Activated T-helper 1 cell treated with Interleukin-2 at 50 U/mL for 16 hours (primary cell): ENCODE data around the gene CHST12.
"Not testable (repeated sequence)": the region's sequence is repeated elsewhere in the genome, so short reads cannot be mapped to it uniquely, and the experiment has no call there.

ENCODE experiments used
- DNase-seq: peaks from one replicate; pipeline ENCODE4 v3.0.0-alpha.2; 2020; ENCODE audit warnings: low read depth

Gene CHST12

GRCh38 chr7:2403014-2403717 is at the start of gene CHST12:
Gene CHST12, plus strand, starts transcription at chr7:2403611. Its CDS starts 29,029 bp downstream, at chr7:2432640.
- peak; percentile 92 for DNase-seq

DNA sequence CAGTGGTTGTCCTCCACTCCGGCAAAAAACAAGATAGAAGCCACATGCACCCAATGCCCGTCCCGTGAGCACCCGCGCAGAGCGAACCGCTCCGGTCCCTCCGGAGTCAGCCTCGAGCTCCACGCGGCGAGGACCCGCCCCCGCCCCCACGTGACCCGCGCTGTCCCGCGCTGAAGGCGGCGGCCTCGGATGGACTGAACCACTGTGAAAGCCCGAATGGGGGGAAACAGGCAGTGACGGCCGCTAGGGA is 49.5 kb upstream of the CHST12 start:
- peak; percentile 84 for DNase-seq

DNA sequence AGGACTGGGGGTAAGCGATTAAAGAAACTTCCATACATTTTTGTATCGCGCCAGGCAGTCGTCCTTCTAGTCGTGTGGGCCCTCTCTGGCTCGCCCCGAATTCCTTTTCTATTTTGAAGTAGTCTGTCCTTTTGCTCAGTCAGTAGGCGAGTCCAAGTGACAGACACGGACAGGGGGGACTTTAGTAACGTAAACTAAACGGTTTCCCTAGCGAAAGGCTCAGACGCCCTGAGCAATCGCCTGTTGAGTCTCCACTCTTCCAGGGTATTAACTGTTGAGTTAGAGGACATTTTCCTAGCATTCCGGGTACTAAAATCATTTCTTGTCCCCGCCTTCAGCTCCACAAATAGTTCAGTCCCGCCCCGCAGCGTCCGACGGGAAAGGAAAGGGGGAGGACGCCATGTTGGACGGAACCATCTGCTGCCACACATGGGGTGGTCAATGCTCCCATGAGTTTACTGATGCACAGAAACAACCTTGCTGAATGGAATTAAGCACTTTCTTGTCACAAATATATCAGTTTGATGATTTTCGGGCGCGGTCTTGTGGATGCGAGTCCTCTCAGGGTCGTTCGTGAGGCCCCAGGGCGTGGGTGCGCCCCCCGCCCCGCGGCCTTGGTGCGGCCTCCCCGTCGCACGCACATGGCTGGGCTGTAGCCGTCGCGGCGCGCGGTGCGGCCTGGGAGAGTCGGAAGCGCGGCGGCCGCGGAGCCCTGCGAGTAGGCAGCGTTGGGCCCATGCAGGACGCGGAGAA is 49.0 kb upstream of the CHST12 start, which contains the start of gene EIF3B:
Gene EIF3B (plus strand): TSS at position 642 of the 753 bp plus-strand sequence. CDS start 95 bp downstream, at position 737.
- peak; percentile 80 for DNase-seq

DNA sequence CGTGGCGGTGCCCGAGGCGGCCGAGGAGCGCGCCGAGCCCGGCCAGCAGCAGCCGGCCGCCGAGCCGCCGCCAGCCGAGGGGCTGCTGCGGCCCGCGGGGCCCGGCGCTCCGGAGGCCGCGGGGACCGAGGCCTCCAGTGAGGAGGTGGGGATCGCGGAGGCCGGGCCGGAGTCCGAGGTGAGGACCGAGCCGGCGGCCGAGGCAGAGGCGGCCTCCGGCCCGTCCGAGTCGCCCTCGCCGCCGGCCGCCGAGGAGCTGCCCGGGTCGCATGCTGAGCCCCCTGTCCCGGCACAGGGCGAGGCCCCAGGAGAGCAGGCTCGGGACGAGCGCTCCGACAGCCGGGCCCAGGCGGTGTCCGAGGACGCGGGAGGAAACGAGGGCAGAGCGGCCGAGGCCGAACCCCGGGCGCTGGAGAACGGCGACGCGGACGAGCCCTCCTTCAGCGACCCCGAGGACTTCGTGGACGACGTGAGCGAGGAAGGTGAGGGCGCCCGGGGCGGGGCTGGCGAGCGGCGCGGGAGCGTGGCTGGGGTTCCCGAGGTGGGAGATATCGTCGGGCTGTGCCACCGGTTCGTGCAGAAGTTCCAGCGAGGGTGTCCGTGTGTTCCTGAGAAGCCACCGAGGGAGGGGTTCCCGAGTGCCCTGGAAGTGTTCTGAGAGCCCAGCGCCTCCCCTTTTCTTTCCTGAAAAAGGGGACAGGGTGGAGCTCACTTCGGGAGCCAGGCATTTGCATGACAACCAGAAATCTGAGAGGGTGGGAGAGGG is 48.3 kb upstream of the CHST12 start:
- DNase-seq = no peak

GRCh38 chr7:2355705-2356008 is 47.8 kb upstream of the CHST12 start:
- DNase-seq = no peak

GRCh38 chr7:2357165-2357564 is 46.2 kb upstream of the CHST12 start:
- no peak for DNase-seq

DNA sequence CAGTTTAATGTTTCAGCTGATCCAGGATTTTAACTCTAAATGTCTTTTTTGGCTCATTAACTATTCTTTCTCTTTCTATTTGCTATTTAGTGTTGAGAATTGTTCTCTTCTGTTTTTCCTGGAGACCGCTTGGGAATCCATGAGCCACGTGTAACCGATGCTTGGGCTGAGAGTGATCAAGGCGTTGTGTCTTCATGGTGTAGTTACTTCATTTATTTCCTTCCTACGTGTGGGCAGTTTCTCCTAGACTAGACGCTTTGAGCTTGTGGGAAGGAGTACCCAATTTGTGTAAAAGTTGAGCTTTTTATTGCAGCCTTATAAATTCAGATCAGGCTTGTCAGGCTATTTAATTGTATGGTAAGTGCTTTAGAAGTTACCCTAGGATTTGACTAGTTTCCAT is 45.8 kb upstream of the CHST12 start:
- no peak for DNase-seq

- DNase-seq = no peak
Measured at GRCh38 chr7:2358968-2359527, 44.4 kb upstream of the CHST12 start.

DNA sequence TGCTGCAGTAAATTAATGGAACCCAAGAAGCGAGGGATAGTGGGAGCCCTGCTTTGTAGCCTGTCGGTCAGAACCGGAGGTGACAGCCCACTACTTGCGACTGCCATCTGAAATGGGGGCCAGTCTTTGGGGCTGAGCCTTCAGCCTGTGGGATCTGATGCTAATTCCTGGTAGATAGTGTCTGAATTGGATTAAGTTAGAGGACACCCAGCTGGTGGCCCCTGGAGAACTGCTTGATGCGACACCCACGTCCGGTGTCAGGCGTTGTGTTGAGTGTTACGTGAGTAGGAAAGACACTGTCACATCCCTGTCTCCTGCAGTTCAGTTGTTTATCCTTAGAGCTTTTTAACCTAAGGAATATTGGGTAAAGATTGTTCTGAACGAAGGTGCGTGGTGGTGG is 43.8 kb upstream of the CHST12 start:
- no peak for DNase-seq

GRCh38 chr7:2360796-2361195 is 42.6 kb upstream of the CHST12 start:
- DNase-seq = no peak

DNA sequence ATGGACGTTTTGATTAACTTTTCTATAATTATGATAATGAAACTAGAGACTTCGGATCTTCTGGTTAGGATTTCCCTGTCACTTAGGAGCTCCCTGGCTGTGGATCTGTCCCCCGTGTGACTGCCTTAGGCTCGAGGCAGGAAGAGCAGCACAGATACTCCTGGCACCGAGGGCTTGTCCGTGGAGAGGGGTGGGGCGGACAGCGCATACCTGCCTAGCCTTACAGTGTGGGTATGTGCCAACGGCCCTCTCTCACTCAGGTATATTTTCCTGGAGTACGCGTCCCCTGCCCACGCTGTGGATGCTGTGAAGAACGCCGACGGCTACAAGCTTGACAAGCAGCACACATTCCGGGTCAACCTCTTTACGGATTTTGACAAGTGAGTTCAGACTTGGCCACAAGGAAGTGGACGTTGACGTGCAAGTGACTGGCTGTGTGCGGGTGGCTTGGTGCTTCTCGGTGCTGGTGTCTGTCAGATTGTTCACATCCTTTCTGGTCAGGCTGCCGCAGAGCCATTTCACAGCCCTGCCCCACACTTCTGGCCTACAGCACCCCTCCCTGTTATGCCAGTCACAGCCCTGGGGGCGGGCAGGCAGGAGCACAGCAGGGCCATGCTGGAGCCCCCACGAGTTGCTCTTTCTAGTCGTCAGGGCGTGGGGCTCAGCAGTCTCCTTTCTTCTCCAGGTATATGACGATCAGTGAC is 40.9 kb upstream of the CHST12 start:
- DNase-seq = no peak

- DNase-seq = no peak
Measured at GRCh38 chr7:2369139-2369538, 34.3 kb upstream of the CHST12 start.

DNA sequence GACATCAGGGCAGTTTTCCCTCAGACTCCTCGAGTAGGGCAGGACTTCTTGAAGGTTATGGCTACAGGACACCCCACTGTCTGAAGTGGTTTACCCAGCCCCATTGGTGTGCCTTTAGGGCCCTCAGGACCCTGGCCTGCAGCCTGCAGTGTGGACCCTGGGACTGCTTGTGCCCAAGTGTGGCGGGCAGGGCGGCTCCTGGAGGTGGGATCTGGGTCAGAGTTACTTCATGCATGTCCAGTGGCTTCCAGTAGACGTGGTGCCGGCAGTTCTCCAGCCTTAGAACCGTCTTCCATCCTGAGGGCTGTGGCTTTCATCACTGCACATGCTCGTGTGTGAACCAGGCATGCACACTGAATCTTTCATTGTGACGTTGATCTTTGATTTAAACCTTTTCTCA is 32.1 kb upstream of the CHST12 start:
- no peak for DNase-seq

- no peak for DNase-seq
Measured at GRCh38 chr7:2372724-2373123, 30.7 kb upstream of the CHST12 start.

GRCh38 chr7:2373124-2373556 is 30.3 kb upstream of the CHST12 start:
- DNase-seq = no peak

- DNase-seq = no peak
Measured at GRCh38 chr7:2373646-2374045, 29.8 kb upstream of the CHST12 start.

GRCh38 chr7:2374401-2374800 is 29.0 kb upstream of the CHST12 start:
- DNase-seq = no peak

GRCh38 chr7:2374830-2375728 is 28.3 kb upstream of the CHST12 start:
- DNase-seq = no peak

- no peak for DNase-seq
Measured at GRCh38 chr7:2376351-2377154, 26.9 kb upstream of the CHST12 start.

- DNase-seq = not testable (repeated sequence)
Measured at GRCh38 chr7:2377492-2377891, 25.9 kb upstream of the CHST12 start.
